ENCODE data around the gene GTF2IRD1. TPM values are rescaled to one million over a fixed set of nuclear protein-coding genes. Genes with fewer than 3 reads are reported as not detected.

Gene GTF2IRD1
- total RNA-seq, 4 donors from 2014 or later, result 3.9 to 18.1 (median 11.0) TPM

DNA sequence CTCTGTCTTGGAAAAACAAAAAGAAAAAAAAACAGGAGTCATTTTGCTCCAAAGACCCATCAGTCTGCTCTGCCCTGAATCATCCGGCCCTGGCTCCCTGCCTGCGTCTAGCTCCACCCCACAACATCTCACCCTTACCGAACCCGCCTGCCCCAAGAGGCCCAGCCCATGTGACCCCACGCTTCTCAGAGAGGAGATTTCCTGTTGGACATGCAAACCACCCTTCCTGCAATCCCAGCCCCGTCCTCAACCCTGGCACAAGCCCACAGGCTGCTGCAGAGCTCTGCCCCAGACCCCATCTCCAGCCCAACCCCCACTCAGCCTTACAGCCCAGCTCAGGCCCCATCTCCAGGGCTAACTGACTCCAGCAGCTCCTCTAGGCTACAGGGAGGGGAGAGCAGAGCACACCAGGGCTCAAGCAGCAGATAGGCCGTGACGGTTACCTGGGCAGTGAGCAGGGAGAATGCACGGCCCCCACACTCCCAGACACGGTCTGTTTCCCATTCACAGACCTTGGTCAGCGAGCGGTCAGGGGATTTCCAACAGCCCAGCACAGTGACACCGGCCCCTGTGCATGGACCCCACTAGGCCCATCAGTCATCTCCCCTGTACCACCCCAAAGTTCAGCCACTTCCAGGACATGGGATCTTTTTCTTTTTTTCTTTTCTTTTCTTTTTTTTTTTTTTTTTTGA lies 133.9 kb downstream of the GTF2IRD1 start:
- DNase-seq (ENCODE audit: low spot score) (peak; percentile 75), ATAC-seq (ENCODE audit: low FRiP score) (peak; percentile 95)
- TF ChIP-seq, protein P1, sequence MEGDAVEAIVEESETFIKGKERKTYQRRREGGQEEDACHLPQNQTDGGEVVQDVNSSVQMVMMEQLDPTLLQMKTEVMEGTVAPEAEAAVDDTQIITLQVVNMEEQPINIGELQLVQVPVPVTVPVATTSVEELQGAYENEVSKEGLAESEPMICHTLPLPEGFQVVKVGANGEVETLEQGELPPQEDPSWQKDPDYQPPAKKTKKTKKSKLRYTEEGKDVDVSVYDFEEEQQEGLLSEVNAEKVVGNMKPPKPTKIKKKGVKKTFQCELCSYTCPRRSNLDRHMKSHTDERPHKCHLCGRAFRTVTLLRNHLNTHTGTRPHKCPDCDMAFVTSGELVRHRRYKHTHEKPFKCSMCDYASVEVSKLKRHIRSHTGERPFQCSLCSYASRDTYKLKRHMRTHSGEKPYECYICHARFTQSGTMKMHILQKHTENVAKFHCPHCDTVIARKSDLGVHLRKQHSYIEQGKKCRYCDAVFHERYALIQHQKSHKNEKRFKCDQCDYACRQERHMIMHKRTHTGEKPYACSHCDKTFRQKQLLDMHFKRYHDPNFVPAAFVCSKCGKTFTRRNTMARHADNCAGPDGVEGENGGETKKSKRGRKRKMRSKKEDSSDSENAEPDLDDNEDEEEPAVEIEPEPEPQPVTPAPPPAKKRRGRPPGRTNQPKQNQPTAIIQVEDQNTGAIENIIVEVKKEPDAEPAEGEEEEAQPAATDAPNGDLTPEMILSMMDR (IDR thresholded peaks at IDR 0.05), result no peak

- TF ChIP-seq, protein P1 (IDR thresholded peaks at IDR 0.05), result no peak
- ATAC-seq (ENCODE audit: low FRiP score) (no peak), DNase-seq (ENCODE audit: low spot score) (no peak)
Measured at GRCh38 chr7:74590813-74591212, 137.1 kb downstream of the GTF2IRD1 start.

GRCh38 chr7:74598558-74598957 lies 144.9 kb downstream of the GTF2IRD1 start:
- no peak for DNase-seq (ENCODE audit: low spot score)
- ATAC-seq (ENCODE audit: low FRiP score), result peak; percentile 39
- TF ChIP-seq, protein P1 (IDR thresholded peaks at IDR 0.05), result no peak

- ATAC-seq (ENCODE audit: low FRiP score) (no peak), DNase-seq (ENCODE audit: low spot score) (no peak)
- TF ChIP-seq, protein P1 (IDR thresholded peaks at IDR 0.05), result no peak
Measured at GRCh38 chr7:74599244-74599643, 145.5 kb downstream of the GTF2IRD1 start.

GRCh38 chr7:74604326-74605020 lies 150.8 kb downstream of the GTF2IRD1 start:
- DNase-seq (ENCODE audit: low spot score), result no peak
- ATAC-seq (ENCODE audit: low FRiP score), result no peak

DNA sequence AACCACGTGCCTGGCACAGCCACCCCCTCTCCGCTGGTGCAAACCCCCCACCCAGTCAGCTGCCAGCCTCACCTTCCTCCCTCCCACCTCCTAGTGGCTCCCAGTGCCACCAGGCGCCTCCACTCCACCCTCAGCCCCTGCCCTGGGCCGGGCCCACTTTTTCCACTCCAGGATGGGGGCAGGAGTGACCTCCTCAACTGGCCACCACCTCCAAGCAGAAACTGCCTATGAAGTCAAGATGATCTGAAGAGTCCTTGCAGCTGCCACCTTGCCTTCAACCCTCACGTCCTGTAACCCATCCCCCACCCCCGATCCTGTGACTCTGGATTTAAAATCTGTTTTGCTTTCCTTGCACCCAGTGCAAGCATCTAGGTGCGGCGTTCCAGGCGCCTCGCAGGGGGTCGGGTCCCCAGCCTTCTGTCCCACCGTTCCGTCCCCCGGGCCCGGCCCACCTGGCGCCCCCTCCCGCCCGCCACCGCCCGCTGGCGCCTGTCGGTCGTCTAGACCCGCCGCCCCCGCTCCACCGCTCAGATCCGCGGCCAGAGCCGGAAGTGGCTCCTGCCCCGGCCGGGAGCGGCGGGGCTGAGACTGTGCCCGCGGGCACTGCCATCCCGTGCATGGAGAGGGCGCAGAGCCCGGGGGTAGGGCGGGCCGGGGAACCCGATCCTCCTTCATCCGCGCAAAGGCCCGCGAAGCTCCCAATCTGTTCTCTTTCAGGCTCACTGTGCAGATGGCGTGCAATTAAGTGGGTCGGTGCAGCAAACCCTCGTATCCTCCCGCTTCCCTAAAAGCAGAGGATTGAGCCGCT lies 152.6 kb downstream of the GTF2IRD1 start:
- ATAC-seq (ENCODE audit: low FRiP score) (no peak), DNase-seq (ENCODE audit: low spot score) (no peak)
- TF ChIP-seq, protein P1 (IDR thresholded peaks at IDR 0.05), result no peak

More at GRCh38 chr7:74604326-74605020, 150.8 kb downstream of the GTF2IRD1 start:
- TF ChIP-seq, protein P1 (IDR thresholded peaks at IDR 0.05), result no peak
